ENCODE measurements around the gene FKBP4.
"Not testable (repeated sequence)": the region's sequence is repeated elsewhere in the genome, so short reads cannot be mapped to it uniquely, and the experiment has no call there.

Gene FKBP4

GRCh38 chr12:2794736-2795289, at the start of gene FKBP4:
Gene FKBP4, plus strand, starts transcription at chr12:2794970. Its CDS starts 170 bp downstream, at chr12:2795140.
- DNase-seq (ENCODE audit: low spot score), result peak; percentile 95

GRCh38 chr12:2745655-2746054, 49.1 kb upstream of the FKBP4 start:
- no peak for DNase-seq (ENCODE audit: low spot score)

GRCh38 chr12:2749580-2749979, 45.2 kb upstream of the FKBP4 start:
- no peak for DNase-seq (ENCODE audit: low spot score)

GRCh38 chr12:2750185-2750584, 44.6 kb upstream of the FKBP4 start:
- no peak for DNase-seq (ENCODE audit: low spot score)

- DNase-seq (ENCODE audit: low spot score), result no peak
Measured at GRCh38 chr12:2751230-2751629, 43.5 kb upstream of the FKBP4 start.

GRCh38 chr12:2751686-2752085, 43.1 kb upstream of the FKBP4 start:
- no peak for DNase-seq (ENCODE audit: low spot score)

- peak; percentile 38 for DNase-seq (ENCODE audit: low spot score)
Measured at GRCh38 chr12:2752676-2753371, 41.9 kb upstream of the FKBP4 start.

GRCh38 chr12:2753536-2753935, 41.2 kb upstream of the FKBP4 start:
- no peak for DNase-seq (ENCODE audit: low spot score)

- DNase-seq (ENCODE audit: low spot score), result no peak
Measured at GRCh38 chr12:2754208-2754607, 40.6 kb upstream of the FKBP4 start.

GRCh38 chr12:2756756-2757155, 38.0 kb upstream of the FKBP4 start:
- no peak for DNase-seq (ENCODE audit: low spot score)

GRCh38 chr12:2759733-2760132, 35.0 kb upstream of the FKBP4 start:
- DNase-seq (ENCODE audit: low spot score), result no peak

- DNase-seq (ENCODE audit: low spot score), result no peak
Measured at GRCh38 chr12:2764398-2764797, 30.4 kb upstream of the FKBP4 start.

GRCh38 chr12:2765052-2765451, 29.7 kb upstream of the FKBP4 start:
- DNase-seq (ENCODE audit: low spot score), result no peak

- no peak for DNase-seq (ENCODE audit: low spot score)
Measured at GRCh38 chr12:2765608-2766007, 29.2 kb upstream of the FKBP4 start.

GRCh38 chr12:2768224-2768961, 26.4 kb upstream of the FKBP4 start:
- no peak for DNase-seq (ENCODE audit: low spot score)

- DNase-seq (ENCODE audit: low spot score), result no peak
Measured at GRCh38 chr12:2769866-2770533, 24.8 kb upstream of the FKBP4 start.

GRCh38 chr12:2770544-2770943, 24.2 kb upstream of the FKBP4 start:
- not testable (repeated sequence) for DNase-seq (ENCODE audit: low spot score)

- DNase-seq (ENCODE audit: low spot score), result no peak
Measured at GRCh38 chr12:2772370-2772769, 22.4 kb upstream of the FKBP4 start.

GRCh38 chr12:2773199-2773875, 21.4 kb upstream of the FKBP4 start:
- DNase-seq (ENCODE audit: low spot score), result no peak

- DNase-seq (ENCODE audit: low spot score), result no peak
Measured at GRCh38 chr12:2775431-2775830, 19.3 kb upstream of the FKBP4 start.

- no peak for DNase-seq (ENCODE audit: low spot score)
Measured at GRCh38 chr12:2776129-2776806, 18.5 kb upstream of the FKBP4 start.

GRCh38 chr12:2779281-2779680, 15.5 kb upstream of the FKBP4 start:
- DNase-seq (ENCODE audit: low spot score), result no peak

All from putamen (tissue), 1 donor.